Aorta (tissue), 5 donors: ENCODE measurements around the gene COL4A2. TPM values are rescaled to one million over a fixed set of nuclear protein-coding genes. Genes with fewer than 3 reads are reported as not detected.

ENCODE experiments used
- ATAC-seq: fragments of 200-7000 bp; cut with Tn5 transposase; one replicate; pipeline ENCODE4 v1.9.1; 2022; ENCODE audit warnings: moderate library complexity; ENCODE audit not compliant: low FRiP score
- DNase-seq, 2 donors: peaks; one replicate each; pipeline ENCODE4 v3.0.0-alpha.2; 2020
- H3K27ac ChIP-seq, 2 donors: one replicate each; pipeline ENCODE4 v1.5.1; 2013; ENCODE audit warnings: low read length in 2 of 2, mild to moderate bottlenecking in 2 of 2, moderate library complexity in 2 of 2, control low read depth in 1 of 2, inconsistent platforms in 1 of 2, low read depth in 1 of 2
- H3K27me3 ChIP-seq, 2 donors: one replicate each; pipeline ENCODE4 v1.6.1; 2013; ENCODE audit warnings: control low read depth in 1 of 2, low read length in 1 of 2, mild to moderate bottlenecking in 1 of 2, moderate library complexity in 1 of 2; ENCODE audit not compliant: insufficient read depth in 2 of 2, control insufficient read depth in 1 of 2
- H3K36me3 ChIP-seq, 2 donors: one replicate each; pipeline ENCODE4 v1.6.1; 2013; ENCODE audit warnings: control low read depth in 1 of 2, low read length in 1 of 2, mild to moderate bottlenecking in 1 of 2; ENCODE audit not compliant: insufficient read depth in 2 of 2, control insufficient read depth in 1 of 2
- H3K4me1 ChIP-seq, 2 donors: one replicate each; pipeline ENCODE4 v1.6.1; 2013; ENCODE audit warnings: low read length in 2 of 2, control low read depth in 1 of 2, mild to moderate bottlenecking in 1 of 2, moderate library complexity in 1 of 2; ENCODE audit not compliant: insufficient read depth in 2 of 2, control insufficient read depth in 1 of 2
- H3K4me3 ChIP-seq, 2 donors: one replicate each; pipeline ENCODE4 v1.5.1; 2013; ENCODE audit warnings: low read length in 2 of 2, control low read depth in 1 of 2, mild to moderate bottlenecking in 1 of 2
- H3K9me3 ChIP-seq: one replicate; pipeline ENCODE4 v1.6.1; 2013; ENCODE audit warnings: mild to moderate bottlenecking, low read length; ENCODE audit not compliant: control insufficient read depth
- WGBS, 2 donors: extraction: QIAGEN DNeasy Blood & Tissue Kit; methylation state at CpG; one replicate each; pipeline ENCODE4 v1.1.7; 2013; 5-methylcytosine and 5-hydroxymethylcytosine counted together
- intact Hi-C, 2 donors: fragments of 100-400 bp; cut with DNase I; formaldehyde crosslinking; loops; one replicate each; pipeline versions ENCODE4 v1.14.2 to v1.15.0; 2022
- long read RNA-seq, 2 donors: library from polyadenylated mRNA; unstranded; transcript quantifications; one replicate each; pipeline ENCODE4 v2.0.0, GENCODE V29; 2020 to 2021
- polyA plus RNA-seq, 2 donors: library from polyadenylated mRNA; stranded (reverse); fragments of 200-250 nt; gene quantifications; one replicate each; pipeline ENCODE4 v1.2.3, GENCODE V29; 2013
- total RNA-seq, 2 donors: library from RNA; stranded (reverse); fragmentation: NEBNext Ultra II Directional; extraction: Animal tissue kit (Norgen Biotek cat#: 25700); gene quantifications; one replicate each; pipeline ENCODE4 v1.2.1, GENCODE V29; 2021
- donor health status: healthy with polysubstance abuse.
- donor health status: Bipolar disorder and iron deficiency.
- donor health status: DM: no; HTN: no; CAD: no.
- donor health status: DM: no; HTN: no; CAD: no.
- donor health status: DM: yes; HTN: yes; CAD: no.

COL4A2 gene
- total RNA-seq (1,000 to 10,000 TPM in 1 of 2 donors, 100 to 1,000 TPM in 1; 693 to 1,110 TPM), polyA plus RNA-seq (100 to 1,000 TPM; 117 to 670 TPM)
- long read RNA-seq, donor 1, full-length matches to known transcripts: 108 of 1,325 reads
- long read RNA-seq, donor 1, partial matches to known transcripts: 969 of 1,325 reads
- long read RNA-seq, donor 1, other reads (novel, unspliced or antisense): 248 of 1,325 reads
- long read RNA-seq, donor 2, full-length matches to known transcripts: 109 of 560 reads
- long read RNA-seq, donor 2, partial matches to known transcripts: 376 of 560 reads
- long read RNA-seq, donor 2, other reads (novel, unspliced or antisense): 75 of 560 reads

DNA sequence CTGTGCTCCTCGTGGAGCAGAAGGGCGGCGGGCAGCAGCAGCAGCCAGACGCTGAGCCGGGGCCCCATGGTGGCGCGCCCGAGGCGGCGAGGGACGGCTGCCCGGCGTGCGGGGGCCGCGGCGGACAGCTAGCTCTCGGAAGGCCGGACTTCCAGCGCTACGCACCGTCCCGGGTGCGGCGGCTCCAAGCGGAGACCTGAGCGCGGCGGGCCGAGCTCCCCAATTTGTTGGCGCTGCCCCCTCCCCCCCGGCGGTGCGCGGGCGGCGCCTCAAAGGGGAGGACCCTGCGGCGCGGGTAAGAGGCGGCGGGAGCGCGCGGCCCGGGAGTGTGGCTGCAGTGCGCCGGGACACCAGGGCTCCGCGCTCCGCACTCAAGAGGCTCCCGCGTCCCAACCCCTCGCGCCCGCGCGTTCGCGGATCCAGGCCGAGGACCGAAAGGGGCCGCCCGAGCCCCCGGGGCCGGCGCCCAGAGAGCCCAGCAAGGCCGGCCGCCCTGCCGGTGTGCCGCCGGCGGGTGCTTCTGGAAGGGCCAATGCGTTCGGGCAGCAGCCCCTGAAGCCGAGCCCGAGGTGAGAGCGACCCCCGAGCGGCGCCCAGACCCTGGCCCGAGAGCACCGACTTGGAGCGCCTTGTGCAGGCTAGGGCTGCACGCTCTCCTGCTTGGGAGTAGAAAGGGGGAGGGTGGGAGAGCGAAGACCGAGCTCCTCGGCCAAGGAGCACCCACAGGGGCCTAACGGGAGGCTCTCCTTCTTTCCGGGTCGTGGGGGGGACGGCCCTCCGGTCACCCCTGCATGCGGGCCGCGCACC, at the start of gene COL4A2, which contains the start of gene COL4A1:
COL4A2 (plus strand) TSS at position 325 of the 807 bp plus-strand sequence. CDS start 620 bp downstream, outside the sequence.
COL4A1 (minus strand) TSS at position 198 of the 807 bp plus-strand sequence; CDS start at position 68, 130 bp downstream.
- WGBS, 2 donors: 0% methylated on average over 58 to 96 of the region's 96 CpGs
- peak; percentile 85 for ATAC-seq
- intact Hi-C loops: loop anchor here (2.0 to 5.0 kb wide), 5 partner anchors 35 to 106 kb away; no protein-coding TSS in a partner anchor

DNA sequence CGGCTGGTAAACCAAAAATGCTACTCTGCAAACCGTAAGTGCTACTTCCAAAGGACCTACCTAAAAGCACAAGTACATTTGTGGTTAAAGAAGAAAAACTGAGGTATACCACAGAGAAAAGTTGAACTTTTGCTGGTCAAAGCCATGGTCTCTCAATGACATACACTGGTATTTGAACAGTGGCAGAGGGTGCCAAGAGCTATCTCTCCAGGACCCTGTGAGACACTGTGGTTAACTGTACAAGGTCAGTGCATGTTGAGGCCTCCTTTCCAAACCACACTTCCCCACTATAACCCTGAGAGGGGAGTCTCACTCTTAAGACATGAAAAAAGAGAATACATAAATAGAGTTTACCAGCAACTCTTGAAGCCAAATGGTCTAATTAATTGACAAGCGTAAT, 49.7 kb upstream of the COL4A2 start:
- H3K4me1 ChIP-seq: peaks cover 0 to 4% of the 10 kb centered on the region in 2 donors
- WGBS, 2 donors: 83 to 94% methylated on average over 3 of the region's 3 CpGs
- intact Hi-C loops: no loop called here

More for the DNA sequence above, at the start of gene COL4A2, which contains the start of gene COL4A1:
- no peaks in the 10 kb centered on the region for H3K27me3 ChIP-seq
- peaks cover 6 to 11% of the 10 kb centered on the region in 2 donors for H3K4me1 ChIP-seq
- H3K9me3 ChIP-seq: no peaks in the 10 kb centered on the region
- peaks cover 0 to 1% of the 10 kb centered on the region in 2 donors for H3K36me3 ChIP-seq
- DNase-seq: peak; percentile 80 to 94
- peak within 1 kb of the TSS; percentile 55 to 89 for H3K4me3 ChIP-seq
- peak within 1 kb of the TSS; percentile 80 to 91 for H3K27ac ChIP-seq

DNA sequence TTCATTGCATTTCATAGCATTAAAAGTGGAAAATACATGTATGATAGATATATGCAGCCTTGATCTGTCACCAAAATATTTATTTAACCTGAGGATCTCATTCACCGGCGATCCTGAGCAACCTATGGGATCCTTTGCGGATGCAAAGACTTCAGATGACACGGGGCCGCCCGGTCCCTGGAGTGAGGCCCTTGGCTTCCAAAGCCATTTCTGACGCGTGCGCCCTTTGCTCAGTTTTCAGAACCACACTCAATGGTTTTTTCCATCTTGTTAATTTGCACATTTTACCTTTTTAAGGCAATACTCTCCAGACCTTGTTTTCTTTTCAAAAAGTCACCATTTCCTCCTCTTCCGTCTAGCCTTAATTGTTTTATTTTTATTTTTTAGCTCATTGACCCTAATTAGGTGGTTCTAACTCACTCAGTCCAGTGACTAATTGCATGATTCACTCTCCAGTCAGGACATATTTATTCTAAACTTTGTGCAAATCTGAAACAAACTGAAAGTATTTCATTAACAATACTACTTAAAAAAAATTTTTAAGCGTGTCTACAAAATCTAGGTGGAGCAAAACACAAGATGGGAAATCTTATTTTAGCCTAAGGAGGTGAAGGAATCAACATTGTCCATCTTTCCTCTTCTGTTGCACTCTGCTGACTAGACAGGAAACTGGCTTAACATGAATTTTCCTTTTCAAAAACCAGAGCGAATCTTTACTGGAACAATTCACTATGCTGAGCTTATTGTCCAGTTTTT, 48.0 kb upstream of the COL4A2 start:
- no peak overlapping the region for H3K4me3 ChIP-seq
- intact Hi-C loops: no loop called here
- DNase-seq: no peak
- no peaks in the 10 kb centered on the region for H3K9me3 ChIP-seq
- H3K36me3 ChIP-seq: no peaks in the 10 kb centered on the region
- ATAC-seq: no peak
- H3K4me1 ChIP-seq: peaks cover 4 to 5% of the 10 kb centered on the region in 2 donors
- WGBS, 2 donors: 58 to 62% methylated on average over 12 of the region's 12 CpGs
- H3K27me3 ChIP-seq: no peaks in the 10 kb centered on the region
- H3K27ac ChIP-seq: no peak overlapping the region

More for the DNA sequence above, 49.7 kb upstream of the COL4A2 start:
- Histone ChIP-seq H3K4me3 (no peak overlapping the region), H3K9me3 (no peaks in the 10 kb centered on the region), H3K27ac (peak overlapping the region; percentile 46 to 64), H3K27me3 (no peaks in the 10 kb centered on the region), H3K36me3 (no peaks in the 10 kb centered on the region)
- no peak for DNase-seq
- no peak for ATAC-seq

DNA sequence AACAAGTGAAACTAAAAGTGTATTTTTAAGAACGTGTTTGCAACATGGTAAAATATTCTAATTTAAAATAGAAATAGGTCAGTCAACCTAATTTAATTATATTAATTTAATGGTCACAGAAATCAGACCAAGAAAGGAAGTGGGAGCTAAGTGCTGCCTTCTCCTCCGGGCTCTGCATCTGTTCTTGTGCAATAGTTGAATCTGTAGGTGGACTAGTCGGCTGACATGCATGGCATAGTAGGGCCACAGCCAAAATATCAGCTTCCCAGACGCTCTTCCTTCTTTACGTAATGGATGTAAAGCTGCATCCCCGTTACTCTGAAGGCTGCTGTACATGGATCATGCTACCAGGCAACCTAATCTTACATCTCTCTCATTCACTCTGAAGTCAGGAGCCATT, 47.4 kb upstream of the COL4A2 start:
- Histone ChIP-seq H3K27ac (peak overlapping the region; percentile 38 to 47), H3K36me3 (no peaks in the 10 kb centered on the region), H3K4me3 (no peak overlapping the region)

DNA sequence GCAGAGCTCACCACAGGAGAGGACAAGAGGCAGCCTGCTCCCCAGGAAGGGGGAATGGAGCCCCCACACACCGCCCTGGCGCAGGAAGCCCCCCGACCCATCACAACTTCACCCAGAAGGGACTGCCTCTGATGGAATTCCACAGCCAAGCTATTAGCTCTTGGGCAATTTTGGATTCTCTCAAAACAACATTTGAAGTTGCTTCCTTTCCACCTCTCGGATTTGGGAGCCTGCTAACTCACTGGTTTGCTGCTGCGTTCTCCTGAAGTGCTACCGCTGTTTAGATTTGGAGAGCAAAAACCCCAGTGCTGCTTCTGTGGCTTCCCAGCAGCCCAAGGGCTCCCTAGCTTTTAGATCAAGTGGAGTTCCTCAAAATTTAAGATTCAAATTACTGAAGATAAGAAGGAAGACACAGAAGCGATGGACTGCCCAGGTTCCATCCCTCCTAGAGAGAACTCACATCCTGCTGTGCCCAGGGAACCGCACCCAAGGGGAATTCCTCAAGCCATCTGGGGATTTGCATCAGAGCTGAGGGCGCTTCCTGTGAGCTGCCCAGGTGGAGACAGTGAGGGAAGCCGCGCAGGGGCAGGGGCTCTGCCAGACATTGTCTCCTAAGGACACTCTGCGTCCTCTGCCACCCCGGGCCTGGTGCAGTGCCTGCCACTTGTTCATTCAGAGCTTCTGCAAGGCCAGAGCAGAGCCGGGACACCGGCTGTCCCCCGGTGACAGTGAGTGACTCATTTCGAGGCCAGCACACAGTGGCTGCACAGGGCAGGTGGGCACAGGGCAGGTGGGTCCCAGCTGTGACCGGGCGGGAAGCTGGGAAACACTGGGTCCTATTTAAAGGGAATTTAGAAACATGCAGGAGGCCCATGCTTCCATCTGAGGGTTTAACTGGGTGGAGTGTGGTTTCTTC, 45.7 kb upstream of the COL4A2 start:
- no peak for ATAC-seq
- Histone ChIP-seq H3K9me3 (no peaks in the 10 kb centered on the region), H3K4me1 (peaks cover 0 to 7% of the 10 kb centered on the region in 2 donors), H3K27me3 (no peaks in the 10 kb centered on the region), H3K27ac (peak overlapping the region; percentile 9 to 18), H3K4me3 (no peak overlapping the region), H3K36me3 (no peaks in the 10 kb centered on the region)
- WGBS, 2 donors: 62 to 70% methylated on average over 19 of the region's 19 CpGs
- intact Hi-C loops: no loop called here
- DNase-seq: no peak

More for the DNA sequence above, 47.4 kb upstream of the COL4A2 start:
- no peak for DNase-seq
- no peaks in the 10 kb centered on the region for H3K9me3 ChIP-seq
- peaks cover 1 to 7% of the 10 kb centered on the region in 2 donors for H3K4me1 ChIP-seq
- intact Hi-C loops: no loop called here
- no peaks in the 10 kb centered on the region for H3K27me3 ChIP-seq
- 51 to 60% methylated on average over 6 of the region's 6 CpGs for WGBS, 2 donors
- no peak for ATAC-seq

DNA sequence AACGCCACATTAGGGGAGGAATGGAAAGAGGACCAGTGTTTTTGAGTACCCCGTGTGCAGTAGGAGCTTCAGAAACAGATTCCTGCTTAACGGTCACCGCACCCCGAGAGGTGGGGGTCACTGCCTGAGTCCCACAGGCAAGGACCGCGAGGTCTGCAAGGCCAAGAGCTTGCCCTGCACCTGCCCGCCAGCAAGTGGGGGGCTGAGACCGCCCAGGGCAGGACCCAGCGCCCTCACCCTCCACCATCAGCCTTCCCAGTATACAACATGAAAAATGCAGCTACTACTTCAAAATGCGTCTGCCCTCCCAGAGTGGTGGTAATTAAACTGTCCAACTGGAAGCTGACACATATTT, 45.0 kb upstream of the COL4A2 start:
- no peaks in the 10 kb centered on the region for H3K27me3 ChIP-seq
- ATAC-seq (no peak), DNase-seq (no peak)
- H3K4me1 ChIP-seq: peaks cover 0 to 7% of the 10 kb centered on the region in 2 donors
- no peak overlapping the region for H3K4me3 ChIP-seq
- intact Hi-C loops: no loop called here
- no peaks in the 10 kb centered on the region for H3K36me3 ChIP-seq
- WGBS, 2 donors: 74 to 83% methylated on average over 11 of the region's 11 CpGs
- H3K27ac ChIP-seq: peak overlapping the region in 1 of 2 donors; percentile 7
- no peaks in the 10 kb centered on the region for H3K9me3 ChIP-seq

GRCh38 chr13:110262508-110263291, 44.4 kb upstream of the COL4A2 start:
- no peak for DNase-seq
- Histone ChIP-seq H3K4me3 (no peak overlapping the region), H3K36me3 (no peaks in the 10 kb centered on the region), H3K4me1 (peaks cover 0 to 7% of the 10 kb centered on the region in 2 donors), H3K9me3 (no peaks in the 10 kb centered on the region), H3K27ac (peak overlapping the region; percentile 30 to 37), H3K27me3 (no peaks in the 10 kb centered on the region)
- no peak for ATAC-seq
- intact Hi-C loops: no loop called here
- WGBS, 2 donors: 14 to 16% methylated on average over 11 of the region's 11 CpGs
